ENCODE measurements around the gene XPNPEP1.

The XPNPEP1 gene

GRCh38 chr10:109944613-109945012 is 21.3 kb upstream of the XPNPEP1 start:
- Histone ChIP-seq H3K4me1 (ENCODE audit: insufficient read depth, low read length, severe bottlenecking) (no peaks in the 10 kb centered on the region), H4K20me1 (ENCODE audit: insufficient read depth, low read length) (no peaks in the 10 kb centered on the region), H3K4me2 (ENCODE audit: low read length) (no peak overlapping the region), H3K9ac (ENCODE audit: low read length) (no peak overlapping the region), H3K9me3 (ENCODE audit: low read length) (no peaks in the 10 kb centered on the region), H3K4me3 (ENCODE audit: low read depth, low read length, poor library complexity, severe bottlenecking) (no peak overlapping the region), H3K27me3 (ENCODE audit: insufficient read depth, low read length) (no peaks in the 10 kb centered on the region), H3K79me2 (ENCODE audit: insufficient read depth, low read length) (no peaks in the 10 kb centered on the region), H3K36me3 (ENCODE audit: insufficient read depth, low read length) (no peaks in the 10 kb centered on the region), H3K9me2 (ENCODE audit: low read depth, low read length) (no peaks in the 10 kb centered on the region), H3F3A (ENCODE audit: insufficient read depth, low read length) (no peaks in the 10 kb centered on the region), H2AFZ (ENCODE audit: low read length) (no peak overlapping the region), H3K27ac (ENCODE audit: low read depth, low read length, poor library complexity, severe bottlenecking) (no peak overlapping the region)
- no peak for TF ChIP-seq CTCF (IDR thresholded peaks at IDR 0.05; ENCODE audit: low read length)
- TF ChIP-seq EZH2 (IDR thresholded peaks at IDR 0.05; ENCODE audit: borderline replicate concordance, low read length) = no peak

DNA sequence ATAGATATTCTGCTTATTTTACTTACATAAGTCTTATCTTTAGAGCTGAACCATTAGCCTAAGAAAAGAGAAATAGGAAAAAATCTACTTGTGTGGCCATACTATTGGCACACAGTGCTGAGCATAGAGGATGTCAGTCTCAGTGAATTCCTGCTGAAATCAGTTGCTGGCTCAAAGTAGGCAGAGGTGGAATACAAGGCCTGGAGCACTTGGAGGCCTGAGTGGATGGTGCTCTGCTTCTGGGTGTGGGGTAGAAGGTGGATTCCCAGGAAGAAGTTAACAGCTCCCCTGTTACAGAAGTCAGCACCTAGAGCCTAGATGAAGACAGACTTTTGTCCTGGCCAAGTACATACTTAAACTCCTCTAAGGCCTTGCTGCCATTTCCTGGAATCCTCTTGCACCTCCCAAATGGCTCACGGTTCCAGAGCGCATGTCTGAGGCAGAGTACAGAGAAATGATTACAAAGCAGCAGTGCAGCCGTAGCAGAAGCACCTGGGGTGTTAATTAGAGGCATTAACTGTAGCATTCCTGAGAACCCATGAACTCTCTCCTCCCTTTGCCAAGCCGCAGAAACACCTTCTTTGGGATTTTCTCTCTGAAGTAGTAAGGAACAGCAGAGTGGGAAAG is 18.0 kb upstream of the XPNPEP1 start:
- Histone ChIP-seq H3K9me2 (ENCODE audit: low read depth, low read length) (no peaks in the 10 kb centered on the region), H3K79me2 (ENCODE audit: insufficient read depth, low read length) (no peaks in the 10 kb centered on the region), H3K9ac (ENCODE audit: low read length) (no peak overlapping the region), H3K4me3 (ENCODE audit: low read depth, low read length, poor library complexity, severe bottlenecking) (no peak overlapping the region), H3K27me3 (ENCODE audit: insufficient read depth, low read length) (no peaks in the 10 kb centered on the region; the same call in 1 of the 2 replicates), H2AFZ (ENCODE audit: low read length) (no peak overlapping the region), H3F3A (ENCODE audit: insufficient read depth, low read length) (no peaks in the 10 kb centered on the region), H3K4me1 (ENCODE audit: insufficient read depth, low read length, severe bottlenecking) (no peaks in the 10 kb centered on the region), H3K27ac (ENCODE audit: low read depth, low read length, poor library complexity, severe bottlenecking) (no peak overlapping the region), H4K20me1 (ENCODE audit: insufficient read depth, low read length) (no peaks in the 10 kb centered on the region), H3K4me2 (ENCODE audit: low read length) (no peak overlapping the region), H3K9me3 (ENCODE audit: low read length) (no peaks in the 10 kb centered on the region), H3K36me3 (ENCODE audit: insufficient read depth, low read length) (no peaks in the 10 kb centered on the region)
- TF ChIP-seq CTCF (IDR thresholded peaks at IDR 0.05; ENCODE audit: low read length) (no peak), EZH2 (IDR thresholded peaks at IDR 0.05; ENCODE audit: borderline replicate concordance, low read length) (no peak)

DNA sequence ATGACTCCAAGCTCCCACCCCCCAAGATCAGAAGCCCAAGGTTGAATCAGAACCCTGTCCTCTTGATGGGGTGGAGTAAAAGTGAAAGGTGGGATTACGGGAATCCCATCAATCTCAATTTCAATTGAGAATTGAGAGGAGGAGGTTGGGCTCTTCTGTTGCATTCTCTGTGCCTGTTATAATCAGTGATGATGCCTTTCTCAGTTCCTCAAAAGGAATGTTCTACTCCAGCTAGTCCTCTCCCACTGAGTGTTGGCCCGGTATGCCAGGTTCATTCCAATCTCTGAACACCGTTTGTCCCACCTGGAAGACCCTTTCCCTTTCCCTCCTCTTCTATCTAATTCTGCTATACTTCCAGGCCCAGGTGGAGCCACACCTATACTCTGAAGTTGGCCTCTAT is 17.2 kb upstream of the XPNPEP1 start:
- Histone ChIP-seq H3K4me3 (ENCODE audit: low read depth, low read length, poor library complexity, severe bottlenecking) (no peak overlapping the region), H3K4me1 (ENCODE audit: insufficient read depth, low read length, severe bottlenecking) (no peaks in the 10 kb centered on the region), H3F3A (ENCODE audit: insufficient read depth, low read length) (no peaks in the 10 kb centered on the region), H4K20me1 (ENCODE audit: insufficient read depth, low read length) (no peaks in the 10 kb centered on the region), H2AFZ (ENCODE audit: low read length) (no peak overlapping the region), H3K27ac (ENCODE audit: low read depth, low read length, poor library complexity, severe bottlenecking) (no peak overlapping the region), H3K4me2 (ENCODE audit: low read length) (no peak overlapping the region), H3K9ac (ENCODE audit: low read length) (no peak overlapping the region), H3K9me2 (ENCODE audit: low read depth, low read length) (no peaks in the 10 kb centered on the region), H3K36me3 (ENCODE audit: insufficient read depth, low read length) (no peaks in the 10 kb centered on the region), H3K9me3 (ENCODE audit: low read length) (no peaks in the 10 kb centered on the region), H3K27me3 (ENCODE audit: insufficient read depth, low read length) (no peaks in the 10 kb centered on the region; the same call in 1 of the 2 replicates), H3K79me2 (ENCODE audit: insufficient read depth, low read length) (no peaks in the 10 kb centered on the region)
- TF ChIP-seq EZH2 (IDR thresholded peaks at IDR 0.05; ENCODE audit: borderline replicate concordance, low read length) = no peak
- TF ChIP-seq CTCF (IDR thresholded peaks at IDR 0.05; ENCODE audit: low read length) = no peak

Measured in OCI-LY1 (cell line).